HG02852 (cell line): Measurements from ENCODE around the gene PLEKHA6.

ENCODE experiments used
- ATAC-seq: cut with Tn5 transposase; IDR thresholded peaks from one replicate; pipeline ENCODE4 v1.9.1; 2021; ENCODE audit warnings: mild to moderate bottlenecking, moderate library complexity; ENCODE audit not compliant: unreplicated experiment

PLEKHA6 gene

GRCh38 chr1:204359474-204360255 lies at the start of gene PLEKHA6:
TSS of gene PLEKHA6 (minus strand) at chr1:204359929. CDS start at chr1:204273727, 86,202 bp downstream.
- ATAC-seq, result no peak

GRCh38 chr1:204409123-204409522 lies 49.4 kb upstream of the PLEKHA6 start:
- no peak for ATAC-seq

GRCh38 chr1:204408602-204409001 lies 48.9 kb upstream of the PLEKHA6 start:
- no peak for ATAC-seq

- ATAC-seq, result no peak
Measured at GRCh38 chr1:204408074-204408507, 48.4 kb upstream of the PLEKHA6 start.

GRCh38 chr1:204407295-204407971 lies 47.7 kb upstream of the PLEKHA6 start:
- no peak for ATAC-seq

- no peak for ATAC-seq
Measured at GRCh38 chr1:204406621-204407020, 46.9 kb upstream of the PLEKHA6 start.

GRCh38 chr1:204405988-204406387 lies 46.3 kb upstream of the PLEKHA6 start:
- no peak for ATAC-seq

GRCh38 chr1:204404629-204405028 lies 44.9 kb upstream of the PLEKHA6 start:
- no peak for ATAC-seq

- no peak for ATAC-seq
Measured at GRCh38 chr1:204402391-204402790, 42.7 kb upstream of the PLEKHA6 start.

- ATAC-seq, result no peak
Measured at GRCh38 chr1:204401730-204402129, 42.0 kb upstream of the PLEKHA6 start.

DNA sequence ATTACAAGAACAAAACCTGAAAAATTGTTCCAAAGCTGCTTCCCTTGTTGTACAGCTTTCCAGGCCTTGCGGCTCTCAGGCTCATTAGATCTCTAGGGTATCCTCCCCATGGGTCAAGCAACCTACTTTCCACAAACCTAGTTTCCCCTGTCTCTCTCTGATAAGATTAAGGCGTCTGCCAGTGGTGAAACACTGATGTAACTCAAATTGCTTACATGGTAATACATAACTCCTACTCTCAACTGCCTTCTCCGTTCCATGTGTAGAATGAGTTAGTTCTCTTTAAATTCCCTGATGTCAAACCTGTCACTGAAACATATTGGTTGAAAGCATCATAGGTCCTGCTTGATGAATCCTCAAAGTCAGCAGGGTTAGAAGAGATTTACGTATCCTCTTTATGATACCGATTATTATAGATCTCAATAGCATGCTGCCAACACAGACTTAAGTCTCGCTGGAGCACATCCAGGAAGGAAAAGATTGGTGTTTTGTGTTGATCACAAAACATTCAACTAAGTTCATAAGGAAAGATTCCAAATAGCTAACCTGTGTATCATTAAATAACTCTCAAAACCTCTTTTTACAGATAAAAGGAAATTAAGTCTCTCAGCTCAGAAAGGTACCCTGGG lies 41.3 kb upstream of the PLEKHA6 start:
- ATAC-seq, result no peak

DNA sequence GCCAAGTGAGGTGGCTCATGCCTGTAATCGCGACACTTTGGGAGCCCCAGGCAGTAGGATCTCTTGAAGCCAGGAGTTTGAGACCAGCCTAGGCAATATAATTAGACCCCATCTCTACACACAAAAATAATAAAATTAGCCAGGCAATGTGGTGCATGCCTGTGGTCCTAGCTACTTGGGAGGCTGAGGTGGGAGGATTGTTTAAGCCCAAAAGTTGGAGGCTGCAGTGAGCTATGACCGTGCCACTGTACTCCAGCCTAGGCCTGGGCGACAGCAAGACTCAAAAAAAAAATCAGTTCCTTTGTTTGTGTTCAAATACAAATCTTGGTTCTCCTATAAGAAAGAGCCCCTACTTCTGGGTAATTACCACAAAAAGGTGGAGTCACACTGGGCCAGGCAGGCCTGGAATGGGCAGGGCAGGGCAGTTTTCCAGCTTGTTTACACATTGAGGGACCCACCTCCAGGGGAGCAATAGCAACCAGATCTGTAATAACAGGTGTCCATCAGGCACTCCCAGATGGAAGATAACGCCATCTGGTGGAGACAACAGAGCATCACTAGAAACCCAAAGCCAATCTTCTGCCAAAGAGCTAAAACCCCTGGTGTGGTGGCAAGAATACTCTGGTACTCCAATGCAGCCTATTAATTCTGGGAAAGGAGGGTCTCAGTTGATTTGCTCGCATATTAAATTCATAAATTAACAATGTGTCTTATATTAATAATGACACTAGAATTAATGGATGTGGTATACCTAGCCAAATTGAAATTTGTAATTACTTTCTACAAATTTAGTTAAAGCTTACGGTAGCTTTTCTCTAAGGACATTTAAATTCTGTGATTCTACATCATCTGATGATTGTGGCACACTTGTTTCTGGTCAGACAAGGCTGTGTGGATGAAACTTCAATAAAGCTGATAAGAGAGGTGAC lies 38.7 kb upstream of the PLEKHA6 start:
- peak; percentile 62 for ATAC-seq

DNA sequence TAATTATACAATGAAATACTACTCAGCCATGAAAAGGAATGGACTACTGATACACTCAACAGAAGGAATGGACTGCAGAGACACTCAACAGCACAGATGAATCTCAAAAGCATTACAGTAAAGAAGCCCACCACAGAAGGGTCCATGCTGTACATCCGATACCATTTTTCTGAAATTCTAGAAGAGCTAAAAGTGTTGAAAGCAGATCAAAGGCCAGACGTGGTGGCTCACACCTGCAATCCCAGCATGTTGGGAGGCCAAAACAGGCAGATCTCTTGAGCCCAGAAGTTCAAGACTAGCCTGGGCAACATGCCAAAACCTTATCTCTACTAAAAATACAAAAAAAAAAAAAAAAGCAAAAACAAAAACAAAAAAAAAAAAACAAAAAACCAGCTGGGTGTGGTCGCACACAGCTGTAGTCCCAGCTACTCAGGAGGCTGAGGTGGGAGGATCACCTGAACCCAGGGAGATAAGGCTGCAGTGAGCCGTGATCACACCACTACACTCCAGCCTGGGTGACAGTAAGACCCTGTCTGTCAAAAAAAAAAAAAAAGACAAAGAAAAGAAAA lies 36.4 kb upstream of the PLEKHA6 start:
- no peak for ATAC-seq

DNA sequence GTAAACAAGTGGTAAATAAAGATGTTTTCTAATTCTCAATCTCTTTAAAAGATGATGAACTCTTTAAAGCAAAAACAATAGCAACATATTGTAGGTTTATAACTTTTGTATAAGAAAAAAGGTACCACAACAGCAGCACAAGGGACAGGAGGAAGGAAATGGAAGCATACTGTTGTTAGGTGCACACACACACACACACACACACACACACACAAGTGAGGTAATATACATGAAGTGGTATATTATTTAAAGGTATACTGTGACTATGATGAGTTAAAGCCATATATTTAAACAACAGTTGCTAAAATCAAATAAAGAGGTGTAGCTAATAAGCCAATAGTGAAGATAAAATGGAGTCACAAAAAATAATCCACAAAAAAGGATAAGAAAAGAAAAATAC lies 31.9 kb upstream of the PLEKHA6 start:
- ATAC-seq, result no peak

DNA sequence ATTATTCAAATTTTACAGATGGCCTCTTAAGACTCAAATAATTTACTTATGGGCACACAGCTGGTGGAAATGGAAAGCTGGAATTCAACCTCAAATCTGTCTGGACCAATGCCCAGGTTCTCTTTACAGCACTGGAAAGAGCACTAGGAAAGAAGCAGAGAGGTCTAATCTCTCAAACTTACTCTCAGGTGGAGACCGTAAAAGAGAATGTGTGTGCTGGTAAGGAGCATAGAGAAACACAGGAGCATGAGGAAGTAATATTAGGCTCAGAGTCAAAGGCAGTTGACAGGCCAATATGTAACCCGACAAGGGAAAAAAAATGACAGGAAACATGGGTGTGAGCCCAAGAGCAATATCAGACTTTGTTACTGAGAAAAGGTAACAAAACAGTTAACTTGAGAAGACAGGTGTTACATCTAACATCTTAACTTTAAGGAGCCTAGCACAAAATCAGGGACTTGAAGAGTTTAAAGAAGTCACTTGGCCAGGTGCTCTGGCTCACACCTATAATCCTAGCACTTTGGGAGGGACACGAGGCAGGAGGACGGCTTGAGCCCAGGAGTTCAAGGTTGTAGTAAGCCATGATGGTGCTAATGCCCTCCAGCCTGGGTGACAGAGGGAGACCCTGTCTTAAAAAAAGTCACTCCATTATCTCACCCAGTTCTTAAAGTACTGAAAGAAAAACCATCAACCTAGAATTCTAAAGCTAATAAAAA lies 31.2 kb upstream of the PLEKHA6 start:
- no peak for ATAC-seq

DNA sequence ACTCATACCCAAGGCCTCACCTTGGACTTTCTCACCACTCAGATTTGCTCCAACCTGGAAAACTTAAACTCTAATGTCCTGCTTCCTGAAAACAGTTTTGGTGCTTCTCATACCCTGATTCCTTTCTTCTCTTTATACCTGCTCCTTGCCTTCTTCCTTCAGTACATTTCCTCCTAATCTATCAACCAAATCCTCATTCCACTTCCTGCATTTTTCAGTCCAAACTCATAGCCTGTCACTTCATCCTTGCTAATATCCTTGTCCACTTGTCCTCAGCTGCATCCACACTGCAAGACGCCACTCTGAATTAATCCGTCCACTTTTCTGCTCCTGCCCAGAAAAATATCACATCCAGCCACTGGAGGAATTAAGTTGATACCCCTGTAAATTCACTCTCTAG lies 26.0 kb upstream of the PLEKHA6 start:
- no peak for ATAC-seq

DNA sequence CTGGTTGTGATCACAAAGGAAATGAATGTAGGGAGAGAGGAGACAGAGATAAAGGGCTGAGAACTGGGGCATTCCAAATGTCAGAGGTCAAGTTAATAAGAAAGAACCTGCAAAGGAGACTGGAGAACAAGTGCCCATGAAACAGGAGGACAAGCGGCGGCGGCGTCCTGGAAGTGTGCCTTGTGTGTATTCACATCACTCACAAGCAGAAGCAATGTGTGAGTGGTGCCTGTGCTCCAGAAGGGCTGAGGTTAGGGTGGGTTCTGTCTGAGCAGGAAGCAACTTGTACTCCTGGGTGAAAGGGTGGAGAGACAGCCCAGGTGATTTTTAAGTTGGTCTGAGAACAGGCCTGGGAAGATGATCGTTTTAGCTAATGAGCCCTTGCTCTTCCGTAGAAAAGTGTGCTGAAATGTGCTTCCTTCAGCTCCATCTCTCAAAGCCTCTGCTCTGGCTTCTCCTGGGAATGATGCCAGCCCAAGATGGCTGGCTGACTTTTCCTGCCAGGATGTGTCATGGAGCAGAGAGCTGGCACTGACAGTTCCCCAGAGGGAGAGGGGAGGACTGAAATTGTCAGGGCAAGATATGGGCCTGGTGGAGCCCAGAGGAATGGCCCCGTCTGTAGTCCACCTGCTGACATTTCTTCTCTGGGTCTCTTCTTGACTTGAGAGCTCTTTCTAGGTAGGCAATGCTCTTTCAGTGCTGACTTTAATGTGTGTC lies 25.1 kb upstream of the PLEKHA6 start:
- no peak for ATAC-seq

- no peak for ATAC-seq
Measured at GRCh38 chr1:204383163-204383904, 23.6 kb upstream of the PLEKHA6 start.

GRCh38 chr1:204382714-204383083 lies 23.0 kb upstream of the PLEKHA6 start:
- no peak for ATAC-seq
